T-helper 22 cell (primary cell): Measurements from ENCODE around the gene FARS2.

Experiments
- DNase-seq: peaks from one replicate; pipeline ENCODE4 v3.0.0-alpha.2; 2020; ENCODE audit warnings: low read depth

FARS2 gene

DNA sequence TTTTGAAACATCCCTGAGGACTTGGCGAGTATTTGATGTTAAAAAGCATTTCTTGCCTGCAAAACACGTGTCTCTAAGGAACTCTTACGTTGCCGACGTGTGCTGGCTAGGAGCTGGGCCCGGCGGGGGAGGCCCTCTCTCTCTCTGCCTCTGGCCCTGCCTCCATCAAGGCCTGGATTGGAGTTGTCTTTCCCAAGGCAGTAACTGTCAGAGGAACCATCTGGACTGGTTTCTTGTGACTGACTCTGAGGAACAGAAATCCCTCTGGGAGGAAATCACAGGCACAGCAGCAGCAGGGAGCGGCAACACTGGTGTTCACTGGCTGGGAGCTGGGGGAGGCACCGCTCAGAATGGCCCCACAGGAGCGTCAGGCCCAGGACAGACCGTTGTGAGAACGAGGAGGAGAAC is 501.3 kb downstream of the FARS2 start:
- no peak for DNase-seq

DNA sequence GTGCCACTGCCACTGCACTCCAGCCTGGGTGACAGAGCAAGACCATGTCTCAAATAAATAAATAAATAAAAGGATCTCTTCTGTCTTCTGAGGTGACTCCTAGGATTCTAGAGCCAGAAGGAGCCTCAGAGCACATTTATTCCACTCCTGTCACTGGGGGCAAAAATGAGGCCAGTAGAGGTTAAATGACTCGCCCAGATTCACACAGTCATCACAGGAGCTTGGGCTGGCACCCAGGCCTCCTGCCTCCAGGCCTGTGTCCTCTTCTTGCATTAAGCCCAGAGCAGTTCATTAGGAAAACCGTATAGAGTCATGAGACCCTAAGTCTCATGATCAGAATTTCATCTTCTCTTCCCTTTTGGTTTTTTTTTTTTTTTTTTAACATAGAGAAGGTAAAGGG is 502.1 kb downstream of the FARS2 start:
- no peak for DNase-seq

DNA sequence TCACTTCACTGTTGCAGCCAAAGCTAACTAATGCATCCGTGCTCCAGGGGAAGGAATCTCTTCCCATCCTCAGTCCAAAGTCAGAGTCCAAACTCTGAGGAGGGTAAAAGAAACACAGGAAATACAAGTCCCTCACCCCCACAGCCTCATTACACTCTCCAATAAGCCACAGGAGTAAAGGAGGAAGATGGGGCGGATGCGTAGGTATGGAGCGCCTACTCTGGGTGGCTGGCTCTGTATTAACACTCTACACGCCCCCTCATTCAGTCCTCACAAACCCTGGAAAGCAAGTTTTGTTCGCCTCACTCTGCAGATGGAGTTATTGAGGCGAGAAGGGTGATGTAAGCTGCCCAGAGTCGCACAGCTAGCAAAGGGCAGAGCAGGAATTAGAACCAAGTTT is 502.6 kb downstream of the FARS2 start:
- DNase-seq = no peak

DNA sequence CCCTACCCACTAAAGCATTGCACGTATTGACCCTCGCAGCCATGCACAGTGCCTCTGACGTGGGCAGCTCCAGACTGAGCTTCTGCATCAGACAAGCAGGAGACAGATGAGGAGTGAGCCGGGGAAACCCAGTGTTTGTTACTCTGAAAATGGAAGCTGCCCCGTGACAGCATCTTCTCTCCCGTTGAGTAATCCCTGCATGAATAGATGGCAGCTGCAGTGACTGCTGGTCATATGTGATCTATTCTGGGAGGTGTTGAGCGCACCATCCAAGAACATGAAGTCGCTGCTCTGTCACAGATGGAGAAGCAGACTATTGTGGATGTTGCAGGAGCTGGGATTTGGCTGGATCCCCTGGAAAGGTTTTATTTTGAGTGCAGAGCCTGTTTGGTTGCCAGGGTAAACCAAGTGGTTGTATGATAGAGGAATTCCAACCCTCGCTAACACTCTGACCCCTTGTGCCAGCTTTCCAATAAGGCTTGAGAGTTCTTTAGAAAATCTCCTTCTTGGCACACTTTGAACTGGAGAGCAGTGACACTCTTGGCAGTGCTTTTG is 503.2 kb downstream of the FARS2 start:
- DNase-seq = no peak

DNA sequence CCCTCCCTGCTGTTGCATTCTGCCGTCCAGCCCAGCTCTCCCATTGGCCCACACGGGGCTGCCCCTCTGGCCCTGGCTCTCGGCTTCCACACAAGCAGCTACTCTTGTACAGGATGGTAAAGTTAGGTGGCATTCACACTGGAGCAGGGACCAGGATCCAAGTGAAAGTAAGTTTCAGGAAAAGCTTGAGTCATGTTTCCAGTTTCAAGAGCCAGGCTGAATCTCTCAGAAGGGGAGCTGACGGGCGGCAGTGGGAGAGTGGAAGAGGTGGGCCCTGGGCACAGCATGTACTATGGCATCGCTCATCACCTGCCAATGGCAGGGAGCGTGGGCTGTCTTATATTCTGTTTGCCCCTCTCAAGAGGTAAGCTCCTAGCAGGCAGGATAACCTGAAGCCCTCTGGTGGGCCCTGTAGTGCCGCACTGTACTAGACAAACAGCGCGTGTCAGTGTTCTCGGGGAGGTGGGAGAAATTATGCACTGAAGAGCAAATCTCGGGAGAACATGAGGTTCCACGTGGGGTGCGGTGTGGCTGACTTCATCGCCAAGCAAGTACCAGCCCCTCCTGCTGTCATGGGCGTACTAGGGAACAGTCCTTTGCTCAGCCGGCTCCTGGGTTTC is 503.9 kb downstream of the FARS2 start:
- no peak for DNase-seq

DNA sequence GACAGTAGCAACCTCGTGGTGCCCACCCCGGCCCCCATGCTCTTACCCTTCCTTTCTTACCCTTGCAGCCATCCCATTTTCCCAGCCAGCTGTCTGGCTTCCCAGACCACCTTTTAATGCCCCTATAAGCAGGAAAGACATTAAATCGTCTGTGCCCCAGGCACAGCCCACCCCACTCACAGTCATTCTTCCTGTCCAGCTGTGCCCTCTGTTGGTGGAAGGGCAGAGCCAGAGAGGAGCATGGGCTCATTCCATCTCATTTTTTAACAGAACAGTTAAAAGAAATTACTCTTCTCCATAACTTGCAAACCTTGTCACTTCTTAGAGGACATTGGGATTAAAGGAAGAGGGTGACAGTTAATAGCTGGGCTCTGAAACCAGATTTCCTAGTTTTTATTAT is 504.9 kb downstream of the FARS2 start:
- no peak for DNase-seq

DNA sequence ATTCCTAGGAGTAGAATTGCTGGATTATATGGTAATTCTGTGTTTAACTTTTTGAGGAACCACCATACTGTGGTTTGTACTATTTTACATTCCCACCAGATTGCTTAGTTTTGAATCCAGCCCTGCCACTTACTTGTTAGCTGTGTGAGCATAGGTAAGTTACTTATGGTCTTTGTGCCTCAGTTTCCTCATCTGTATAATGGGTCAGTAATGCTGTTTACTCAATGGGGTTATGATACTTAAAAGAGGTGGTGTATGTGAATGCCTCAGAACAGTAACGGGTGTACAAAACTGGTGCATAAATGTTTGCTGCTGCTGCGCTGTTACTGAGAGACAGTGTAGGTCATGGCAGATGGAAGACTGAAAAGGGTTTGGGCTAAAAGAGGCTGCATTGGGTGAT is 506.2 kb downstream of the FARS2 start:
- DNase-seq = no peak

DNA sequence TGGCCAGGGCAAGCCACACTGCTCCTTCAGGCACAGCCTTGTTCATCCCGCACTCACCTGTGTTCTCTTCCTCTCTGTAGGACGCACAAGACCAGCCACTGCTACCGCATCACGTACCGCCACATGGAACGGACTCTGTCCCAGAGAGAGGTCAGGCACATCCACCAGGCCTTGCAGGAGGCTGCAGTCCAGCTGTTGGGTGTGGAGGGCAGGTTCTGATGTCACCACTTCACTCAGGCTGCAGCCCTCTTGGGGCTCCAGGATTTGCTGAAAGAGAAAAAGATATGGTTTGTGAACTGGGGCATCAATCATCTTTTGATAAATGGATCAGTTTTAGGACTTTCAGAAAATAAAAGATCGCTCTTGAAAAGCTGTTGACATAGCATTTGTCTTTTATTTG is 509.9 kb downstream of the FARS2 start:
- no peak for DNase-seq

DNA sequence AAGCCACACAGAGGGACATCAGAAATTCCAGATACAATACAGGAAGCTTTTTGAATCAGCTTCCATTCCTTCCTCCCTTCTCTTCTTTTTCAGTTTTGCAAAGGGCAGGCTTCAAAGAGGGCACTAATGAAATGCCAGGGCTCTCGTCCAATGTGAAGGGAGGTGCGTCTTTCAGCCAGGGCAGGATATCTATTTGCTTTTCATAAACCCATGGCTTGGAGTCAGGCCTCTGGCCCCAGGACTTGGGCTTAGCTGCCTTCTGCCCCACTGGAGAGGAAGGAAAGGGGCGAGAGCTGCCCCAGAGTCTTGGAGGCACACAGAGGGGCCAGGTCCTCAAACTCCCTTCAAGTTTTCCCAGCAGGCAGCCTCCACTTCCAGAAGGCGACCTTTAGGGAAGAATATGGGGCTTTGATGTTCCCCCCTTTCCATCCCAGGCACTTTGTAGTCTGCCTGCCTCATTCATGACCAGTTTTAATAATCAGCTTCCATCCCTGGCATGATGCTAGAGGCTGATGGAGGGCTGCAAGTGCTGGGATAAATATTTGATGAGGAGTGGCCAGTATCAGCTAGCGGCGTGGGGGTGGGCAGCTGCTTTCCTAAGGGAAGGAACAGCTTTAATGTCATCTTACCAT is 510.6 kb downstream of the FARS2 start:
- DNase-seq = no peak

DNA sequence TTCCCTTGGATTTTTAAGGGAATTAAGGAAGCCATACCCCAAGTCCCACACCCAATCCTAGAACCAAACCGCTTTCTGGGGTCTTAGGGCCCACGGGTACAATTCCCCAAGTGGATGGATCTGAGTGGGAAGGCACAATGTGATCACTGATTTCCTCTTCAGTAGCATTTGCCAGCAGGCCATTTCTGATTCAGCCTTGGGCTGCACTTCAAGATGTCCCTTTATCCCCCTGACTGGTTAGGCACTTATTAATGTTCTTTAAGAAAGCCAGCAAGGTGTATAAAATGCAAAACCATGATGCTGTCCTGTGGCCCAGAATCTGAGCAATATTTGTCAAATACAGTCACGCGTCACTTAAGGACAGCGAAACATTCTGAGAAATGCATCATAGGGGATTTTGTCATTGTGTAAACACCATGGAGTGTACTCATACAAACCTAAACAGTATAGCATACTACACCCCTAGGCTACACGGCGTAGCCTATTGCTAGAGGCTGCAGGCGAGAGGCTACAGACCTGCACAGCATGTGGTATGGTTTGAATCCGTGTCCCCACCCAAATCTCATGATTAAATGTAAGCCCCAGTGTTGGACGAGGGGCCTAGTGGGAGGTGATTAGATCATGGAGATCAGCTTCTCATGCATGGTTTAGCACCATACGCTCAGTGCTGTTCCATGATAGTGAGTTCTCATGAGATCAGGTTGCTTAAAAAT is 511.3 kb downstream of the FARS2 start:
- DNase-seq = no peak

DNA sequence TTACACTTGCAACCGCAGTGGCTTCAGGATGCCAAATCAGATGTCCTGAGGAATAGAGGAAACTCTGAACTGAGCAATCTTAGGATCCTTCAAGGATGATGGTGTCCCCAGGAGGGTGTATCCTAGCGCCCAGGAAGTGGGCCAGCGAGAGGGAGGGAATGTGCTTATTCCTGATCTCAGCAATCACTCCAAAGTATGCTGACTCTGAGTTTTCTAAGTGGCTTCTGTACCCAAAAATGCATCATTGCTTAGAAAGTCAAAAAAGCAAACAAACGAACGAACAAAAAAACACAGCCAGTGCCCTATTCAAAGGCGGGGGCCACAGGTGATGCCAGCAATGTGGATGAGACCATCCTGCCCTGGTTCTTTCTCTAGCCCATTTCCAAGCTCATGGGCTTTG is 514.8 kb downstream of the FARS2 start:
- DNase-seq = no peak

DNA sequence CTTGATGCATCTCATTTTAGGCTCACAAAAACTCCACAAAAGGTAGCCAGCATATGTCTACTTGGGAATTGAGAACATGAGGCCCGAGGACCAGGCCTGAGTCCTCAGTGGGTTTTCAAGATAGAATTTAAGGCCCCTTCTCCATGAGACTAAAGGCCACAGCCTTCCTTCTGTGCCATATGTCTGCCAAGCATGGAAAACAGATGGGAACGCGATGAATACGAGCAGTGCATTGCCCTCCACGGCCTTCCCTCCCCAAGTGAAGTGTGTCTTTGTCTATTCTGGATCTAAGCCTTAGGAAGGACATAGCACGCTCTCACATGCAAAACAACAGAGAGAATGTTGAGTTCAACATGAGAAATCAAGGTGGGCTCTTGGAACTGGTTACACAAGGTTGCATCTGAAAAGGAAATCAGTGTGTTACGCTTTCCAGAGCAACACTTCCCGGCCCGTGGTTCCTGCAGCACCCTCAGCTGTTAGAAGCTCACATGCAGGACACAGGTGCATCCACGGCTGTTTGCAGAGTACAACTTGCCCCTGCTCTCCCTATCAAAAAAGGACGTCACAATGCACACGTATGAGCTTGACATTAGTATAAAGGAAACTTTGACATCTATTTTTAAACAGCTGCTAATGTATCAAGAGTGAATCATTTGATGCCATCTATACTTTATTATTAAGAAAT is 515.5 kb downstream of the FARS2 start:
- DNase-seq = no peak

DNA sequence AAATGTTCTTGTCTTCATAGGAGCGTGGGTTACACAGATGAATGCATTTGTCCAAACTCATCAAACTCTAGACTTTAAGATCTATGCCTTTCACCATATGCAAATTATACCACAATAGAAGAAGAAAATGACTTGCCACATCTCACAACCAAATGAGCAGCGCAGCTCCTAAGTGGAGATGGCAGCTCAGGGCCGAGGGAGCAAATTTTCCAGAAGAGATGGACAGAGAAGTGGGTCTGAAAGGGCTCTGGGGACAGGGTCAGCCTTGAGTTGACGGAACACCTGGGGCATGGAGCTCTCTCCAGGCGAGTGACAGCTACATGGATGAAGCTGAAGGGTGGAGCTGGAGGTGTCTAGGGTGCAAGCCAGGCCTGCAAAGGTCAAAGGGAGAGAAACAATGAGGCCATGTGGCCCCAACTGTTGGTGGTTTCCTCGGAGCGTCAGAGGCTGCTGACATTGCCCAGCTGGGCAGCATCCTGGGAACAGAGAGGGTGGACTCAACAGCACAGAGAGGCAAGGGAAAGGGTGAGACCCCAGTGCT is 517.1 kb downstream of the FARS2 start:
- no peak for DNase-seq

DNA sequence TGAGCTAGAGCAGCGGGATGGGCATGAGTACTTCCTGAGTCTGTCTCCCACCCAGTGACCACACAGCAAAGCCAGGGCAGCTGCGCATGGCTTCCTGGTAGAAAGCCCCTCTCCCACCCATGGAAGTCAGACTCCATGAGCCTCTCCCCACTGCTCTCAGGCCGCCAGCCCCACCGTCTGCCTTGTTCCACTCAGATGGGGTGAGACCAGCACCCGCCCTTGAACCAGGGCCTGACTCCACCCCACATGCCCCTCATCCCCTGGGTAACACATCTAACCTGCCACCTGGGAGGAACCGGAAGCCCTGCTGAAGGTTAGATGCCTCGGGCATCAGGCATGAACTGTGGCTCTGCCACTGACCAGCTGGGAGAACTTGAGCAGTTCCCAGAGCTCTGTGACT is 517.6 kb downstream of the FARS2 start:
- DNase-seq = no peak

DNA sequence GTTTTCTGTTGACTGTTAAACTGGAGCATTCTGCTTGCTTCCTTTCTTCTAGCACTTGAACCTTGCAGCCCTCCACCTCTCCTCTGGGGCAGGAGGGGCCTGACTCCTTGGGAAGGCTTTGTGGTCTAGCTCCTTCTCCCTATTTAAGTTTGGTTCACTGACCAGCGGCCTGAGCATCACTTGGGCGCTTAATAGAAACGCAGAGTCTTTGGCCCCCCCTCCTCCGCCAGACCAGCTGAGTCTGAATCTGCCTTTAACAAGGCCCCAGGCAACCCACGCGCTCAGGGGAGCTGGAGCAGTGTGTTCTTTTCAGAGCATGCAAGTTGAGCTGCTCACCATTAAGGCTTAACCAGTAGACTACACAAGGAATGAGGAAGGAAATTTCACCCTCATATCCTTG is 519.7 kb downstream of the FARS2 start:
- DNase-seq = no peak

DNA sequence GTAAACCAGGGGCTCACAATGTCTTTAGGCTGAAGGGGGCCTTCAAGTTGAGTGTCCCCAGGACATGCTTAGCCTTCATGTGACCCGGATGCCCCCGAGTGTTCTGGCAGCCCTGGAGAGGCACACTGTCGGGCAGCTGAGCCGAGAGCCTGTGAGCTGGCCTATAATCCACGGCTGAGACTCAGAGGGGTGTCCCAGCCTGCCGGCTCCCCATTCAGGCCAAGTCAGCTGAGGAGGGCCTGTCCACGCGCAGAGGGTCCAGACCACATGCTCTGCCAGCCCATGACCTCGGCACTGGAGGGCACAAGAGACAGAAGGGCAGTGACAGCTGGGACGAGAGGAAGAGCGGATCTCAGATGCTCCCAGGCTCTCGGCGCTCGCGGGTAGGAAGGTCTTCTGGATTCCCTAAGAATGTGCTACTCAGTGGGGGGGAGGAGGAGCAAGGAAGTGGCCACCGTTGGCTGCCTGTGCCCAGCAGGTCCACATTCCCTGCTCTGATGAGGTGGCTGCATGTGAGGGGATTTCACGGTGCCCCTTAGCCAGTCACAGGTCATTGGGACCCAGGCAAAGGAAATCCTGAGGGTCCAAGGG is 520.7 kb downstream of the FARS2 start:
- no peak for DNase-seq

DNA sequence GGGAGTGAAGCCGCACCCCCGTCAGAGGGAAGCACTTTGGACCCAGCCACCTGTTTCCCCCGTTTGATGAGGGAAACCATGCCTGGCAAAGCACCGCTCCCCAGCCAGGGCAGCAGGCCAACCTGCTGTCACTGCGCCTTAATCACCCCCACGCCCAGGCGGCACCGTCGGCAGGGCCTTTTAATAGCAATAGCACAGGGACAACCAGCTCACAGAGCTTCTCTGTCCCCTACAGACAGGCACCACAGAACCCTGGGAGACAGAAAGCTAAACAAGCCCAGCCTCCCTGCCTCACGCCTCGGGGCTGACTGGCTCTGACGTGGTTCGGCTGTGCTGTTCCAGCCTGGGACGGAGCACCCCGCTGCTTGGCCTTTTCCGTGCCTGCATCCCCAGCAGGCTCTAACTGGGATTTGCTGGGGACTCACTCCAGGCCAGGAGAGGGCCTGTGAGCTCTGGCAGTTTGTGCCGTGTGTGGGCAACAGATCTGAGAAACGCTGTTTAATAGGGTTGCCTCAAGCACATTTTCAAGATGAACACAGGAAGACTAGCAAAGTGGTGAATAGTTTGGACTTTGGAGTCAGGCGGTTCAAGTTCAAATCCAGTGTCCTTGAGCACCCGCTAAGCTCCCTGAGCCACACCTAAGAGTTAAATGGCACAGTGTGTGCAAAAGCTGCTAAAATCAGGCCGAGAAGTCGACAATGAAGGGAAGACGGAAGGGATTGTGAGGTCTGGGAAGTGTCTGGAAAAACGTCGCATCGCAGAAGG is 521.7 kb downstream of the FARS2 start:
- no peak for DNase-seq

DNA sequence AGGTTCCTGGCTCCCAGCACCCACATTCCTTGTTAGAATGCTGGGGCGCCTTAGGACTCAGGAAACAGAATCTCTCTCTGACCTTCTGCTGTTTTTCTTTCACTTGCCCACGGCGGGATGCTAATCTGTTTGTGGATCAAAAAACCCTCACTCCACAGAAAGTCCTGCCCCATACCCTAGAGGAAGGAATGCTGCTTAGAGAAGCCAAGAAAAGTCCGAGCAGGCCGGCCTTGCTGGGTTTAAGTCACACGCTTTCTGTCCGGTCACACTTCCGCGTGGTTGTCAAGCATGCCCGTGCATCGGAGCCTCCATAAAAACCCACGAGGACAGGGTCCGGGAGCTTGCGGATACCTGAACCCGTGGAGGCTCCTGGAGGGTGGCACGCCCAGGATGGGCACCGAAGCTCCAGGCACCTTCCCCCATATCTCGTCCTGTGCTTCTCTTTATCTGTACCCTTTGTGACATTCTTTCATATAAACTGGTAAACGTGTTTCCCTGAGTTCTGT is 522.3 kb downstream of the FARS2 start:
- no peak for DNase-seq

DNA sequence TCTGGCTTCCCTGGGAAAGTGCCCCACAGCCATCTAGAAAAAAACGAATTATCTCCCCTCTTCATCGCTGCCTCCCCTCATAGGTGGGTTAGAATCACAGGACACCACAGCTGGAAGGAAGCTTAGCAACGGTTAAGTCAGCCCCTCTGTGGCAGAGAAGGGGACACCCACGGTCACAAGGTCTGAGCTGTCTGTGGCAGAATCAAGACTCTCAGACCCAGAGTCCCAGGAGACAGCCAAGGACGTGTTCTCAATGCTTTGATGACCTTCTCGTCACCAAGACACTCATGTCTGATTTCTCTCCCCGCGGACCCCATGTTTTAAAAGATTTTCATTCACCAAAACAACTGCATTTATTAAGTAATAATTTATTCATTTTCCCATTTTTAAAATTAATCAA is 523.9 kb downstream of the FARS2 start:
- no peak for DNase-seq

DNA sequence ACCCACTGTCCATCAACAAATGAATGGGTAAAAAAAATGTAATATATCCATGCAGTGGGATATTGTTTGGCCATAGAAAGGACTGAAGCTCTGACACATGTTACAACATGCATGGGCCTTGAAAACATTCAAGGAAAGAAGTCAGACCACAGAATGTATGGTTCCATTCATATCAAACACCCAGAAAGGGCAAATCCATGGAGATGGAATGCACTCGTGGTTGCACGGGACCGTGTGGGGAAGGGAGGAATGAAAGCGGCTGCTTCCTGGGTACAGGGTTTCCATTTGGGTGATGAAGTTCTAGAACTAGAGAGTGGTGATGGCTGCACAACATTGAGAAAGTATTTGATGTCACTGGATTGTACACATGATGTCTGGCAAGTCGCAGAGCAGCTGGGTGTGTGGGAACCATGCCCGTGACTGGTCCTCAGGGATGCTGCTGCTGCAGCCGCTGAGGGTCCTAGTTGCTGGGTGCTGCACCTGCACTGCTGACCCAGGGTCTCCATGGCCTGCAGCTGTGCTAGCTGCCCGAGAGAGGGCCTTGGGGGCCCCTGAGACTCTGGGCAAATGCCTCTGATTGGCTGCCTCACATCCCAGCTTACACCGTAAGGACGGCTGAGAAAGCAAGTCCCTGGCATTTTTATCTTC is 525.1 kb downstream of the FARS2 start:
- no peak for DNase-seq
